Heart right ventricle (tissue), 16 donors: ENCODE data around the gene EPS8L3. TPM values are rescaled to one million over a fixed set of nuclear protein-coding genes. Genes with fewer than 3 reads are reported as not detected.
A peak's percentile ranks its signal among the peaks of the same experiment; 100 is the strongest.

Source experiments
- ATAC-seq, 8 donors: fragments of 200-7000 bp; cut with Tn5 transposase; one replicate each; pipeline ENCODE4 v1.9.1; 2020; ENCODE audit warnings: mild to moderate bottlenecking in 8 of 8, moderate library complexity in 8 of 8, moderate number of reproducible peaks in 1 of 8
- DNase-seq, 2 donors: peaks; one replicate each; pipeline ENCODE4 v3.0.0-alpha.2; 2020
- H3K27ac ChIP-seq, 10 donors: fragments of 200-600 bp; sonication (generic) in 2 of 10; one replicate each; pipeline versions ENCODE4 v1.5.0 to v1.8.0; 2020 to 2022; ENCODE audit warnings: mild to moderate bottlenecking in 3 of 10
- H3K27me3 ChIP-seq, 7 donors: fragments of 200-600 bp; one replicate each; pipeline ENCODE4 v1.8.0; 2021 to 2022; ENCODE audit warnings: mild to moderate bottlenecking in 2 of 7
- H3K36me3 ChIP-seq, 9 donors: fragments of 200-600 bp; sonication (generic) in 1 of 9; one replicate each; pipeline versions ENCODE4 v1.5.0 to v1.8.0; 2020 to 2022; ENCODE audit warnings: mild to moderate bottlenecking in 2 of 9
- H3K4me1 ChIP-seq, 9 donors: fragments of 200-600 bp; sonication (generic) in 1 of 9; one replicate each; pipeline versions ENCODE4 v1.5.0 to v1.8.0; 2020 to 2022; ENCODE audit warnings: mild to moderate bottlenecking in 4 of 9
- H3K4me3 ChIP-seq, 10 donors: fragments of 200-600 bp; sonication (generic) in 2 of 10; one replicate each; pipeline versions ENCODE4 v1.5.0 to v1.8.0; 2020 to 2022; ENCODE audit warnings: mild to moderate bottlenecking in 7 of 10, moderate library complexity in 2 of 10
- H3K9me3 ChIP-seq, 11 donors: fragments of 200-600 bp in 10 of 11; sonication (generic) in 2 of 11; one replicate each; pipeline versions ENCODE4 v1.5.0 to v1.8.0; 2013 to 2022; ENCODE audit warnings: mild to moderate bottlenecking in 2 of 11, control low read depth in 1 of 11, moderate library complexity in 1 of 11
- CTCF ChIP-seq, 9 donors: fragments of 200-600 bp; sonication (generic) in 2 of 9; IDR thresholded peaks; one replicate each; pipeline versions ENCODE4 v1.5.0 to v1.8.0; 2021 to 2022; ENCODE audit warnings: antibody characterized with exemption in 9 of 9, mild to moderate bottlenecking in 5 of 9, moderate library complexity in 1 of 9
- WGBS, 2 donors: extraction: QIAGEN DNeasy Blood & Tissue Kit; methylation state at CpG; one replicate each; pipeline ENCODE4 v1.1.7; 2013; ENCODE audit warnings: inconsistent platforms in 1 of 2; 5-methylcytosine and 5-hydroxymethylcytosine counted together
- intact Hi-C, 10 donors: fragments of 100-400 bp; cut with DNase I; formaldehyde crosslinking; loops; one replicate each; pipeline versions ENCODE4 v1.11.1 to v1.14.2; 2022
- polyA plus RNA-seq, 2 donors: library from polyadenylated mRNA; stranded (reverse); fragments of 200-250 nt; gene quantifications; one replicate each; pipeline ENCODE4 v1.2.3, GENCODE V29; 2013
- total RNA-seq, 10 donors: library from RNA; stranded (reverse); fragmentation: NEBNext Ultra II Directional in 3 of 10; extraction: Animal tissue kit (Norgen Biotek cat#: 25700) in 3 of 10; gene quantifications; one replicate each; pipeline versions ENCODE4 v1.2.1 to v1.2.4, GENCODE V29; 2021 to 2023
- donor health status: Arrhythmogenic right ventricular cardiomyopathy.
- donor health status: ischemic (EF 13 %, LVEDD 7.1; RV severe dilation, severe dysfunction).
- donor health status: healthy with polysubstance abuse.
- donor health status: DM: no; HTN: yes; CAD: no.
- donor health status: DM: no; HTN: no; CAD: no.
- donor health status: ischemic (EF 25% LVEDD 6.9; RV normal size, moderate dysfunction).
- donor health status: ischemic (EF 25% LVEDD 5.7; RV mildly dilated, moderate dysfunction).
- donor health status: healthy.
- donor health status: DM: yes; HTN: yes; CAD: no.
- donor health status: Ischemic cardiomyopathy.
- donor health status: ischemic (EF 35%, LVEDD 5.7; RV mildly dilated, moderate dysfunction).
- donor health status: nonischemic (EF 11% LVEDD 7.7; RV severe dilation, severe dysfunction).
- donor health status: DM: yes; HTN: yes; CAD: no.
- donor health status: PGD.
- donor health status: ischemic (EF 29% LVEDD 5.4; RV normal size, mild dysfunction).
- donor health status: nonischemic (EF 23%, LVEDD 6.1; RV moderate dilation, normal function).

Gene EPS8L3
- total and polyA plus RNA-seq, 12 donors: 0.49 to 0.61 (median 0.56) TPM; not detected in 9

GRCh38 chr1:109792056-109792831, 28.5 kb upstream of the EPS8L3 start:
- DNase-seq (peak; percentile 73 to 86), ATAC-seq (peak; percentile 39 to 81 (median 69))
- intact Hi-C loops: loop anchor here in 8 of 10 donors (1.0 to 10.0 kb wide), 7 partner anchors 60 to 193 kb away; partner anchors contain the start of genes CSF1 (in 7 of the 8) and AHCYL1 (in 4 of the 8)
- Histone ChIP-seq H3K27ac (peak overlapping the region in 8 of 10 donors; percentile 45 to 80 (median 64)), H3K27me3 (no peaks in the 10 kb centered on the region), H3K9me3 (no peaks in the 10 kb centered on the region), H3K36me3 (no peaks in the 10 kb centered on the region), H3K4me1 (peaks cover 33 to 84% (median 58%) of the 10 kb centered on the region in 9 donors), H3K4me3 (no peak overlapping the region)
- peak in 7 of 9 donors; percentile 33 to 69 (median 44) for TF ChIP-seq CTCF (IDR thresholded peaks at IDR 0.05)
- 30 to 36% methylated on average over 18 of the region's 18 CpGs for WGBS, 2 donors

GRCh38 chr1:109791495-109792043, 27.8 kb upstream of the EPS8L3 start:
- 82 to 86% methylated on average over 9 of the region's 9 CpGs for WGBS, 2 donors
- no peak for TF ChIP-seq CTCF (IDR thresholded peaks at IDR 0.05)
- Histone ChIP-seq H3K36me3 (no peaks in the 10 kb centered on the region), H3K9me3 (no peaks in the 10 kb centered on the region), H3K4me3 (no peak overlapping the region), H3K27me3 (no peaks in the 10 kb centered on the region), H3K4me1 (peaks cover 33 to 80% (median 56%) of the 10 kb centered on the region in 9 donors), H3K27ac (peak overlapping the region in 7 of 10 donors; percentile 20 to 80 (median 61))
- intact Hi-C loops: loop anchor here in 8 of 10 donors (1.0 to 10.0 kb wide), 7 partner anchors 61 to 193 kb away; partner anchors contain the start of genes CSF1 (in 7 of the 8) and AHCYL1 (in 4 of the 8)
- ATAC-seq (no peak), DNase-seq (no peak)

GRCh38 chr1:109790735-109791494, 27.2 kb upstream of the EPS8L3 start:
- H3K9me3 ChIP-seq: no peaks in the 10 kb centered on the region
- H3K36me3 ChIP-seq: no peaks in the 10 kb centered on the region
- peak overlapping the region in 9 of 10 donors; percentile 5 to 80 (median 47) for H3K27ac ChIP-seq
- DNase-seq (peak; percentile 55 to 63), ATAC-seq (peak; percentile 54 to 72 (median 66))
- no peaks in the 10 kb centered on the region for H3K27me3 ChIP-seq
- peak in 8 of 9 donors; percentile 37 to 73 (median 60) for TF ChIP-seq CTCF (IDR thresholded peaks at IDR 0.05)
- WGBS, 2 donors: 63 to 66% methylated on average over 12 of the region's 12 CpGs
- peaks cover 33 to 78% (median 62%) of the 10 kb centered on the region in 9 donors for H3K4me1 ChIP-seq
- no peak overlapping the region for H3K4me3 ChIP-seq
- intact Hi-C loops: loop anchor here in 7 of 10 donors (5.0 to 10.0 kb wide), 4 partner anchors 61 to 191 kb away; partner anchors contain the start of genes CSF1 (in 5 of the 7) and AHCYL1 (in 3 of the 7)

- Histone ChIP-seq H3K4me1 (peaks cover 33 to 78% (median 62%) of the 10 kb centered on the region in 9 donors), H3K27me3 (no peaks in the 10 kb centered on the region), H3K9me3 (no peaks in the 10 kb centered on the region), H3K4me3 (no peak overlapping the region), H3K27ac (peak overlapping the region in 8 of 10 donors; percentile 9 to 80 (median 50)), H3K36me3 (no peaks in the 10 kb centered on the region)
- no peak for ATAC-seq
- 88 to 91% methylated on average over 2 of the region's 2 CpGs for WGBS, 2 donors
- DNase-seq: no peak
- TF ChIP-seq CTCF (IDR thresholded peaks at IDR 0.05): no peak
- intact Hi-C loops: loop anchor here in 7 of 10 donors (5.0 to 10.0 kb wide), 4 partner anchors 62 to 192 kb away; partner anchors contain the start of genes CSF1 (in 5 of the 7) and AHCYL1 (in 3 of the 7)
Observed at GRCh38 chr1:109790329-109790728, 26.6 kb upstream of the EPS8L3 start.
